Tibial nerve (tissue), 4 donors: ENCODE measurements around the gene APEH. TPM values are rescaled to one million over a fixed set of nuclear protein-coding genes. Genes with fewer than 3 reads are reported as not detected.

Experiments used
- DNase-seq, 2 donors: peaks; one replicate each; pipeline ENCODE4 v3.0.0-alpha.2; 2019; ENCODE audit warnings: low spot score in 2 of 2
- H3K27ac ChIP-seq, 4 donors: fragments of 200-600 bp; sonication (generic) in 3 of 4; one replicate each; pipeline ENCODE4 v1.5.1; 2017 to 2019; ENCODE audit warnings: mild to moderate bottlenecking in 1 of 4
- H3K27me3 ChIP-seq, 2 donors: fragments of 200-600 bp; sonication (generic) in 1 of 2; one replicate each; pipeline versions ENCODE4 v1.5.1 to v1.6.0; 2017 to 2019
- H3K36me3 ChIP-seq, 3 donors: fragments of 200-600 bp; sonication (generic); one replicate each; pipeline ENCODE4 v1.5.1; 2018 to 2019
- H3K4me1 ChIP-seq, 4 donors: fragments of 200-600 bp; sonication (generic) in 3 of 4; one replicate each; pipeline ENCODE4 v1.5.1; 2017 to 2019
- H3K4me3 ChIP-seq, 4 donors: fragments of 200-600 bp; sonication (generic) in 3 of 4; one replicate each; pipeline ENCODE4 v1.5.1; 2017 to 2019; ENCODE audit warnings: mild to moderate bottlenecking in 1 of 4, moderate library complexity in 1 of 4
- H3K9me3 ChIP-seq, 4 donors: fragments of 200-600 bp; sonication (generic) in 3 of 4; one replicate each; pipeline ENCODE4 v1.5.1; 2017 to 2019
- CTCF ChIP-seq, 5 experiments: fragments of 200-600 bp in 3 of 5; fragments of 450-650 bp in 2 of 5; sonication (generic) in 3 of 5; IDR thresholded peaks; one replicate each; pipeline ENCODE4 v1.5.1; 2016 to 2019; ENCODE audit warnings: antibody characterized with exemption in 5 of 5, mild to moderate bottlenecking in 3 of 5, moderate library complexity in 2 of 5
- EP300 ChIP-seq, 2 donors: sonication (generic); formaldehyde crosslinking; IDR thresholded peaks; one replicate each; pipeline ENCODE4 v1.6.1; 2017; ENCODE audit warnings: antibody characterized with exemption in 2 of 2, mild to moderate bottlenecking in 1 of 2
- POLR2A ChIP-seq, 2 donors: fragments of 450-650 bp; IDR thresholded peaks; one replicate each; pipeline ENCODE4 v1.6.1; 2017; ENCODE audit warnings: antibody characterized with exemption in 2 of 2, mild to moderate bottlenecking in 2 of 2, moderate library complexity in 2 of 2
- WGBS, 2 donors: methylation state at CpG; one replicate each; pipeline ENCODE4 v1.1.5; 2018; 5-methylcytosine and 5-hydroxymethylcytosine counted together
- total RNA-seq, 4 donors: library from RNA; depleted of rRNA; stranded (reverse); fragments of >200 nt; gene quantifications; one replicate each; pipeline ENCODE4 v1.1.0, GENCODE V29; 2016

The APEH gene
- total RNA-seq, 4 donors from 2014 or later = 64.0 to 77.7 (median 65.8) TPM

GRCh38 chr3:49662720-49663413, 11.3 kb upstream of the APEH start:
- Histone ChIP-seq H3K27me3 (peaks cover 0 to 6% of the 10 kb centered on the region in 2 donors), H3K36me3 (peaks cover 0 to 8% (median 0%) of the 10 kb centered on the region in 3 donors)
- WGBS, 2 donors = 92 to 93% methylated on average over 18 to 34 of the region's 34 CpGs

GRCh38 chr3:49663831-49664230, 10.3 kb upstream of the APEH start:
- Histone ChIP-seq H3K4me3 (no peak overlapping the region), H3K9me3 (no peaks in the 10 kb centered on the region), H3K27me3 (peaks cover 0 to 6% of the 10 kb centered on the region in 2 donors), H3K27ac (no peak overlapping the region), H3K4me1 (peaks cover 0 to 7% (median 0%) of the 10 kb centered on the region in 4 donors), H3K36me3 (peaks cover 0 to 8% (median 0%) of the 10 kb centered on the region in 3 donors)
- TF ChIP-seq EP300 (IDR thresholded peaks at IDR 0.05) (no peak), CTCF (IDR thresholded peaks at IDR 0.05) (no peak), POLR2A (IDR thresholded peaks at IDR 0.05) (no peak)
- no peak for DNase-seq
- 80 to 100% methylated on average over 1 of the region's 1 CpG for WGBS, 2 donors

More at GRCh38 chr3:49662720-49663413, 11.3 kb upstream of the APEH start:
- H3K4me1 ChIP-seq = no peaks in the 10 kb centered on the region
- no peak overlapping the region for H3K27ac ChIP-seq
- TF ChIP-seq POLR2A (IDR thresholded peaks at IDR 0.05) (no peak), CTCF (IDR thresholded peaks at IDR 0.05) (no peak), EP300 (IDR thresholded peaks at IDR 0.05) (no peak)
- no peaks in the 10 kb centered on the region for H3K9me3 ChIP-seq
- no peak for DNase-seq
- no peak overlapping the region for H3K4me3 ChIP-seq

GRCh38 chr3:49664300-49664699, 9.9 kb upstream of the APEH start:
- DNase-seq = no peak
- H3K4me3 ChIP-seq = no peak overlapping the region
- H3K27me3 ChIP-seq = peaks cover 0 to 6% of the 10 kb centered on the region in 2 donors
- H3K9me3 ChIP-seq = no peaks in the 10 kb centered on the region
- 83 to 89% methylated on average over 9 to 10 of the region's 11 CpGs for WGBS, 2 donors
- TF ChIP-seq CTCF (IDR thresholded peaks at IDR 0.05) (no peak), EP300 (IDR thresholded peaks at IDR 0.05) (no peak), POLR2A (IDR thresholded peaks at IDR 0.05) (no peak)
- peaks cover 0 to 7% (median 0%) of the 10 kb centered on the region in 4 donors for H3K4me1 ChIP-seq
- H3K36me3 ChIP-seq = peaks cover 0 to 8% (median 0%) of the 10 kb centered on the region in 3 donors
- no peak overlapping the region for H3K27ac ChIP-seq

GRCh38 chr3:49665822-49666519, 8.2 kb upstream of the APEH start:
- peaks cover 0 to 7% (median 0%) of the 10 kb centered on the region in 4 donors for H3K4me1 ChIP-seq
- no peaks in the 10 kb centered on the region for H3K9me3 ChIP-seq
- TF ChIP-seq EP300 (IDR thresholded peaks at IDR 0.05) = no peak
- no peak for TF ChIP-seq CTCF (IDR thresholded peaks at IDR 0.05)
- TF ChIP-seq POLR2A (IDR thresholded peaks at IDR 0.05) = no peak
- H3K4me3 ChIP-seq = no peak overlapping the region
- no peaks in the 10 kb centered on the region for H3K36me3 ChIP-seq
- H3K27me3 ChIP-seq = peaks cover 0 to 6% of the 10 kb centered on the region in 2 donors
- no peak for DNase-seq
- 90 to 91% methylated on average over 6 of the region's 6 CpGs for WGBS, 2 donors
- no peak overlapping the region for H3K27ac ChIP-seq

GRCh38 chr3:49666592-49666991, 7.6 kb upstream of the APEH start:
- no peak for DNase-seq
- no peak overlapping the region for H3K4me3 ChIP-seq
- no peaks in the 10 kb centered on the region for H3K9me3 ChIP-seq
- TF ChIP-seq CTCF (IDR thresholded peaks at IDR 0.05) = no peak
- no peak for TF ChIP-seq POLR2A (IDR thresholded peaks at IDR 0.05)
- no peak for TF ChIP-seq EP300 (IDR thresholded peaks at IDR 0.05)
- H3K27me3 ChIP-seq = peaks cover 0 to 6% of the 10 kb centered on the region in 2 donors
- H3K4me1 ChIP-seq = peaks cover 0 to 7% (median 0%) of the 10 kb centered on the region in 4 donors
- no peaks in the 10 kb centered on the region for H3K36me3 ChIP-seq
- no peak overlapping the region for H3K27ac ChIP-seq
- WGBS, 2 donors = 25 to 26% methylated on average over 8 of the region's 8 CpGs
